HG03196 (cell line): ENCODE results near the gene SNAP29.
A peak's percentile ranks its signal among the peaks of the same experiment; 100 is the strongest.
"Not testable (repeated sequence)": the region's sequence is repeated elsewhere in the genome, so short reads cannot be mapped to it uniquely, and the experiment has no call there.

Experiments used
- ATAC-seq: cut with Tn5 transposase; IDR thresholded peaks from one replicate; pipeline ENCODE4 v1.9.1; 2021; ENCODE audit not compliant: unreplicated experiment

The SNAP29 gene

GRCh38 chr22:20834206-20834605, 24.6 kb upstream of the SNAP29 start:
- no peak for ATAC-seq

DNA sequence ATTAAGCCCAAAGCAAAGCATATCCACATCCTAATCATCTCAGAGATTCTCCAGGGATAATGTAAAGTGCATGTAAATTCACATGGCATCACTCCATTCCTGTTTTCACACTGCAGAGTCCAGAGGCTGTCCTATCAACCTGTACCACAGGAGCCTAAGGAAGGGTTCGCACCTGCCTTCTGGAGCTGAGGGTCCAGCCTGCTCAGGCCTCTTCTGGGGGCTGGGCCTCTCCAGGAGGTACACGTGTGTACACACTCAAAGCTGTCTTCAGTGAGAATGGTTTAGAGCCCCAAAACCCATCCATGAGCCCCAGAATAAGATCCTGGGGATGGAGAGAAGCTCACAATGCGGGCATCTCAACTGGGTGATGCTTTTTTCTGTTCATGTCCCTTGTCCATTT, 24.1 kb upstream of the SNAP29 start:
- no peak for ATAC-seq

- ATAC-seq, result no peak
Measured at GRCh38 chr22:20836987-20837823, 21.6 kb upstream of the SNAP29 start.

GRCh38 chr22:20839354-20839753, 19.5 kb upstream of the SNAP29 start:
- not testable (repeated sequence) for ATAC-seq

- ATAC-seq, result no peak
Measured at GRCh38 chr22:20839837-20840645, 18.8 kb upstream of the SNAP29 start.

DNA sequence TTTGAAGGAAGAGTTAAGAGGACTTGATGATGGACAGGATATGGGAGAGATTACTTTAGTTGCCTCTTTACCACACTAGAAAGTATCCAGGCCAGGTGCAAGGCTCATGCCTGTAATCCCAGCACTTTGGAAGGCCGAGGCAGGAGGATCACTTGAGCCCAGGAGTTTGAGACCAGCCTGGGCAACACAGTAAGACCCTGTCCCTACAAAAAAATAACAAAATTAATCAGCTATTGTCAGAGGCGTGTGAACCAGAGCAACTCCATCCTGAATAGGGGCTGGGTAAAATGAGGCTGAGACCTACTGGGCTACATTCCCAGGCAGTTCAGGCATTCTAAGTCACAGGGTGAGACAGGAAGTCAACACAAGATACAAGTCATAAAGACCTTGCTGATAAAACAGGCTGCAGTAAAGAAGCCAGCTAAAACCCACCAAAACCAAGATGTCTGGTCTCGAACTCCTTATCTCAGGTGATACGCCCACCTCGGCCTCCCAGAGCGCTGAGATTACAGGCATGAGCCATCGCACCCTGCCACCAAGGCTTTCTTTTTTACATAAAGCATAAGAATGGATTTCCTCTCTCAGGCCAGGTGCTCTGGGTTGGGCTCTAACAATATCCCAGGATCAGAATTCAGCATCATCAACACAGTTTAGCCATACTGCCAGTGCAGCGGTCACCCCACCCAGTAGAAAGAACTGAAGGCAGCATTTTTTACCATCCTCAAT, 18.0 kb upstream of the SNAP29 start:
- ATAC-seq, result no peak

GRCh38 chr22:20843501-20843900, 15.3 kb upstream of the SNAP29 start:
- no peak for ATAC-seq

DNA sequence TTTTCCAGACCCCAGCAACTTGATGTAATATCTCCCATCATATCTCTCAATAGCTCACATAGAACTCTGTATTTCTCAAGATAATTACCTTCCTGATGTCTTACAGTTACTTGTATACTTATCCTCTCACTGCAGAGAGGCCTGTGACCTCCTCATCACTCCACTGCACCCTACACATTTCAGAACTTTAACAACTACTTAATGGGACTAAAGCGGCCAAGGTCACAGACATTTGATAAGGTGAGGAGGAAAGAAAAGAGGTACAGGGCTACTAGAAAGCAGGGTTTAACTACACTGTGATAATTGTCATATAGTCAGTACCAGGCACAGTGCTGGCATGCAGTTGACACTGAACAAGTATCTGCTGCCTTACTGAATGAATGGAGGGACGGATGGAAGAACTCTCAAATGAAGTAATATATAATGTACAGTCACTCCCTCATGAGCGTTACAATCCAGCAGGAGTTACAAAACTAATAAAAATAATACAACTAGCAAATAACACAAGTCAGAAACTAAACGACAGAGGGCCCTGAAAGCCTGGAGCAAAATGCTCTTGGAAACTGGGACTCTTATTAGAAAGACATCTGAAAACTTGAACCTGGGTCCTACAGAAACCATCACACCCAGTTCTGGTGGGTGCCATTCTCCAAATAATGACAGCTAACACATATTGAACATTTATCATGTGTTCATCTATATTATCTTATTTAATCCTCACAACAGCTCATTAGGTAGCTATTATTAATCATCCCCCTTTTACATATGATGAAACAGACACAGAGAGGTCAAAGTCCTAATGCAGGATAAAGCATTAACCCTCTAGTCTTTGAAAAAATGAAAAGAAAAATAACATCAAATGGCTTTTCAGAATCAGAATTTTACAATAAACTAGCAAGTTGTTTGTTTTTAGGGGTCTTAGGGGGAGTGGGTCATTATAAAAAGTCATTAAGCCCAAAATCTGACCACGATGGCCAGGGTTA, 14.5 kb upstream of the SNAP29 start:
- ATAC-seq, result no peak

GRCh38 chr22:20847318-20847822, 11.4 kb upstream of the SNAP29 start:
- no peak for ATAC-seq

DNA sequence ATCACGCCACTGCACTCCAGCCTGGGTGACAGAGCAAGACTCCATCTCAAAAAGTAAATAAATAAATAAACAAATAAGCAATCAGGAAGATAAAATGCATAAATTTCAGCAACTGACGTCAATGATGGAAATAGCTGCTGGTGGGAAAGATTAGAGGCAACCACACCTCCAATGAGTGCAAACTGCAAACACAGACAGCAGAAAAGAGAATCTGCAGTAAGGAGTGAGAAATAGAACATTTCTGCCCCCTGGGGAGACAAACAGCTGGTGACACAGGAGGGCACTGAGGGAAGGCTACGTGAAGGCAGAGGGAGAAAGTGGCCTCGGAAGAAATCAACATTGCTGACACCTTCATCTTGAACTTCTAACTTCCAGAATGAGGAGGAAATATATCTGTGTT, 6.7 kb upstream of the SNAP29 start:
- ATAC-seq, result no peak

GRCh38 chr22:20852503-20852902, 6.3 kb upstream of the SNAP29 start:
- ATAC-seq, result no peak

DNA sequence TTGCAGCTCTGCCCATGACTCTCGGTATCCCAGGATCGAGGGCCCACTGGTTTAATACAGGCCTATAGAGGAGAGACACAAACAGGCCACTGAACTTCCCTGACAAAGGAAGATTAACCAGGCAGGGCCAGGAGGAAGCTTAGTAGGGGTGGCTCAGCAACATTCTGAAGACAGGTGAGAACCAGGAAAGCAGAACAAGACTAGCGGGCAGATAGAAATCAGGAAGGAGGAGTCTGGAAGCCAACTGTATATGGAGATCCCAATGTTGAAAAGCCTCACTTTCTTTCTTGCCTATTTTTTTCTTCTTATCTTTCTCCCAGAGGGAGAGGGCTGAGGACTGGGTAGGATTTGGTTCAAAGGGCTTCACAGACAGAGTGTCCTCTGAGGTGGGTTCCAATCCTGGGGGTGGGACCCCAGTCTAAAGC, 5.6 kb upstream of the SNAP29 start:
- no peak for ATAC-seq

DNA sequence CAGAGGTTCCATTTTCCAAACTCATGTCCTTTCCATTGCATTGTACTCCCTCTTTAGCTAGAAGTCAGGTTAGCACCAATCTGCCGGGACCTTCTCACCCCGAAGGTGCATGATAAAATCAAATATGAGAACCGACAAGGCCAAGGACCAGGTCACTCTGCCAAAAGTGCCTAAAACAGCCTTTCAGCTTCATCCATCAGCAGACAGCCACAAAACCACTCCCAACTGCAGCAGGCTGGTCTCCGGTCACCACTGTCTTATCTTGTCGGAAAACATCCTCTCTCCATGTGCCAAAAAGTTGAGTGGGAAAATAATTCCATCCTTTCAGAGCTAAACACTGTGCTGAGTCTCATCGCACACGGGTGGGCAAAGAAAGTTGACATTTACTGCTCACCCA, 1.6 kb upstream of the SNAP29 start:
- ATAC-seq, result no peak

- peak; percentile 44 for ATAC-seq
Measured at GRCh38 chr22:20857838-20858614, 781 bp upstream of the SNAP29 start.

- no peak for ATAC-seq
Measured at GRCh38 chr22:20859615-20860014, 808 bp downstream of the SNAP29 start.

GRCh38 chr22:20862540-20862939, 3.7 kb downstream of the SNAP29 start:
- ATAC-seq, result no peak

GRCh38 chr22:20863366-20863765, 4.6 kb downstream of the SNAP29 start:
- ATAC-seq, result no peak

DNA sequence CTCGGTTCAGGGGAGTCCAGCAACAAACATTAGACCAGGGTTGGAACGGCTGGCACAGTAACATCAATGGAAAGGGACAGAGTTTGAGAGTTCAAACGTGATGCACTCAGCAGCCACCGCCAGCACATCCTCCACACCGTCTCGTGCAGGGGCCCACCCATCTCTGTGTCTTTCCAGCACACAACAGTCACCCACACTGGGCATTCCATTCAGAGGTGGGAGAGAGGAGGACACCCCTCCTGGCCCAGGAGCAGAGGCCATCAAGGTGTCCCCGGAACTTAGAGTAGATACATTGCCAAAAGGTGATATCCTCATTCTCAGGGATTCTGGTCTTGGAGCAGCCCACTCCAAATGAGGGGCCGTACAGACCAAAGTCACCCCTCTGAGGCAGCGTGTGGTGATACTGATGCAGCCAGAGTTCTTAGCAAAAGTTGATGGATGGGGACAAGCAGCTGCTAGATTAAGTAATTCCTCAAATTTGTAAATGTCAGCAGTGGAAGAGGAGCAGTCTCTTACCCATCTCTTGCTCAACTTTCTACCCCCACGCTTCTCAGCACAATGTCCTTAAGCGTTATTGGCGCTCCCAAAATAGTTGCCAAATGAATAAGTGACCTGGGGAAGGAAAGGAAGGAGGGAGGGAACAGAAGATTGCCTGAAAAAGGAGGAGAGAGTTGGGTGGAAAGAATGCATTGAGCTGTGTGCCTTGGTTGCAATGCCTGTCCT, 5.5 kb downstream of the SNAP29 start:
- ATAC-seq, result no peak

DNA sequence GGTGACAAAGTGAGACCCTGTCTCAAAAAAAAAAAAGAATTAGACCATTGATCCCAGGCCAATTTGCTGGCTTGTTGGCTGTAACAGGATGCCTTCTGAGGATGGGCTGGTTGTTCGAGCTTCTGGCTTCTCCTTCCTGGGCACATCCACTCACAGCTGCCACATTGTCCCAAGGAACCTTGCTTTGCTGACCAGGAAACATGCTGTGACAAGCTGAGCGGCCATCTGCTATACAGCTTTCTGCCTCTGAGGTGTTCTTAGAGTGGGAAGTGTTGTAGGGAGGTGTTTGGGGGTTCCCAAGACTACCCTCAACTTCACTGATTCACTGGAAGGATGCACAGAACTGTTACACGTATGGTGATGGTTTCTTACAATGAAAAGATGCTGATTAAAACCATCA, 6.5 kb downstream of the SNAP29 start:
- no peak for ATAC-seq
